HG02571 (cell line): ENCODE data around the gene TBC1D19.
A peak's percentile ranks its signal among the peaks of the same experiment; 100 is the strongest.

Experiments
- ATAC-seq: cut with Tn5 transposase; IDR thresholded peaks from one replicate; pipeline ENCODE4 v1.9.1; 2021; ENCODE audit warnings: mild to moderate bottlenecking, moderate library complexity; ENCODE audit not compliant: unreplicated experiment

The TBC1D19 gene

GRCh38 chr4:26729027-26729426 lies 145.1 kb downstream of the TBC1D19 start:
- ATAC-seq = no peak

GRCh38 chr4:26729547-26729946 lies 145.7 kb downstream of the TBC1D19 start:
- ATAC-seq = no peak

DNA sequence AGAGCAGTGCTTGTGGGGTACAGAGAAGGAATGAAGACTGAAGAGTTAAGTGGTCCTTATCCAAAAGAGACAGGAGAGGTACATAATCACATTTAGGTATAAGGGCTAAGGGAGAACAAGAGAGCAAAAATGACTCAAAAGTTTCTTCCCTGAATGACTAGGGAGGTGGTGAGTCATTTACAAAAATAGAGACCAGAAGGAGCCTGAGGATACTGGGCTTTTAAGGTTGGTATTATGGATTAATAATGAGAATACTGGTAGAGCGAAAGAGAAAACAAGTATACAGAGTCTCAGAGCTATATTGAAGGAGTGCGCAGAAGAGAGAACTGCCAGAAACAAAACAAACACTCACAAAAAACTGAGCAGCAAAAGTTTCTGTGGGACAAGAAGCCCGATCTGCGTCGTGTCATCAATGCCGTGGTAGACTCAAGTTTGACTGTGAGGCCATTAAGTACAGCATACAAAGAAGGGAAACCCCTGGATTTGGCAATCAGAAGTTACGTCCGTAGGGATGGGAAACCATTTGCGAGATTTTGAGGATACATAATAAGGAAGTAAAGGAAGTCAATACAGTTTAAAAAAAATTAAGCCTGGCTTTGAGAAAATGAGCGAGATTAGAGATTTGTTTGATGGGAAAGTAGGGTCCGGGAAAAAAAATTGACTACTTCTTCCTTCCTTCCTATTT lies 147.6 kb downstream of the TBC1D19 start:
- ATAC-seq = peak; percentile 94

DNA sequence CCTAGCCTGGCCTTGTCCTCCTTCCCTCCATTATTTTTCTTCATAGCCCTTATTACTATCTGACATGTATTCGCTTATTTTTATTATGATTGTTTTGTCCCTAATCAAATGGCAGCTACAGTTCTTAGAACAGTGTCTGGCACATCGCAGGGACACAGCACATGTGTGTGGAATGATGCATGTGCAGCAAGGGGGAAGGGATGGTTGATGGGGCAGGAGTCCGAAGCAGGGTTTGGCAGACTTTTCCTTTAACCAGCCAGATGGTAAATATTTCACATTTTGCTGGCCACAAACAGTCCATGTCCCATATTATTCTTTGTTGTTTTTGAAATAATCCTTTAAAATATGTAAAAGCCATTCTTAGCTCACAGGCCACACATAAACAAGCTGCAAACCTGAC lies 148.5 kb downstream of the TBC1D19 start:
- no peak for ATAC-seq

GRCh38 chr4:26736621-26737020 lies 152.7 kb downstream of the TBC1D19 start:
- no peak for ATAC-seq

GRCh38 chr4:26737385-26737784 lies 153.5 kb downstream of the TBC1D19 start:
- ATAC-seq = no peak

DNA sequence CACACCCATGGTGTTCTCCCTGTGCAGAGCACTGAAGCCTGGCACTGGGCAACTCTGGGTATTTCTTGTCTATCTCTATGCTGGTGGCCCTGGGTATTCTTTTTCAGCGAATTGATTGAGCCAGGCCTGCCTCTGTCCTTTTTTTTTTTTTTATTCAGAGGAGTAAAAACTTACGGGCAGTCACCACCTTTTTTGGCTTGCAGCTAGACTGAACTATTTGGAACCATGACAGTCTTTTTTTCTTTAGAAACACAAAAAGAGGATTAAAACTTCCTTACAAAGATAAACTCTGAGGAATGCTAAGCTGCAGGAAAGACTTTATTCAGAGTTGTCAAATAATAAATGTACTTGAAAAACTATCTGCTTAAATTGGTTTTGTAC lies 157.6 kb downstream of the TBC1D19 start:
- no peak for ATAC-seq

DNA sequence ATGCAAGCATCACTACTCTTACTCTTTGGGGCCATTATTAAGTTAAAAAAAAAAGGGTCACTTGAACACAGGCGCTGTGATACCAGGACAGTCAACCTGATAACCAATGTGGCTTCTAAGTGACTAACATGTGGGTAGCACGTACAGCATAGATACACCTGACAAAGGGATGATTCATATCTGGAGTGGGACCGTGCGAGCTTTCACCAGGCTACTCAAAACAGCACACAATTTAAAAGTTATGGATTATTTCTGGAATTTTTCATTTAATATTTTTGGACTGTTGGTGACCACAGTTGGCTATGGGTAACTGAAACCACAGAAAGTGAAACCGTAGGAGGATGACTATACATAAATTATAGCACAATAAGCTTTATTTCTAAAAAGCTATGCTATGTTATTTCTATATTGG lies 162.9 kb downstream of the TBC1D19 start:
- peak; percentile 98 for ATAC-seq

DNA sequence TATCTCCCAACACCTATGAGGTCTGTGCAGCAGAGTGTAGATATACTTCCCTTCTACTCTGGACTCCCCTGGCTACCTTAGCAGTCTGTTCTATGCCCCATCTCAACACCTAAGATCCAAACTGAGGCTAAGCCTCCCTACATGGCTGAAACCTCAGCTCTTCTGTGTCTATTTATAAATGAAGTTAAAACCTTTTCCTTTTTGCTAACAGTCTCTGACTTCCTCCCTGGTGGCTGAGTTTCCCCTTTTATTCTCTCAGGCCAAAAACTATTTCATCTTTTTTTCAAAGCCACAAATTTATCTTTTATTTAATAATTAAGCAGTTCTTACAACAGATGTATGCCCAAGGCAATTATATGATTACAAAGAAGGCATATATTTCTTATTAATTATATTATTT lies 164.9 kb downstream of the TBC1D19 start:
- no peak for ATAC-seq

GRCh38 chr4:26749867-26750266 lies 166.0 kb downstream of the TBC1D19 start:
- no peak for ATAC-seq

- no peak for ATAC-seq
Measured at GRCh38 chr4:26751004-26751403, 167.1 kb downstream of the TBC1D19 start.

DNA sequence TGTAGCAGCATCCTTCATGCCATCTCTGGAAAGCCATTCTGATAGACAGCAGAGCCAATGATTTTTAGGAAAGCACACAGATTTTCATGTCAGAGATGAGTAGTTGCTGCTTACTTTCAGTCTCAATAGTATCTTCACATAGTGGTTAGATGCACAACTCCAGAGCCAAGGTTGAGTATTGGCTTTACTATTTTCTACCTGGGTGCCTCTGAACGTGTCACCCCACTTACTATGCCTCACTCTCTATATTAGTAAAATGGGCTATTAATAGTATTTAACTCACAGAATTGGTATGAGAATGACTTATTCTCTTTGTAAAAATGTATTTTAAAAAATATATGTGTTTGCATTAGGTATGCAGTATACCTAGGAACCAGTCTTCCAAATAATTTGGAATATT lies 168.0 kb downstream of the TBC1D19 start:
- ATAC-seq = peak; percentile 81

DNA sequence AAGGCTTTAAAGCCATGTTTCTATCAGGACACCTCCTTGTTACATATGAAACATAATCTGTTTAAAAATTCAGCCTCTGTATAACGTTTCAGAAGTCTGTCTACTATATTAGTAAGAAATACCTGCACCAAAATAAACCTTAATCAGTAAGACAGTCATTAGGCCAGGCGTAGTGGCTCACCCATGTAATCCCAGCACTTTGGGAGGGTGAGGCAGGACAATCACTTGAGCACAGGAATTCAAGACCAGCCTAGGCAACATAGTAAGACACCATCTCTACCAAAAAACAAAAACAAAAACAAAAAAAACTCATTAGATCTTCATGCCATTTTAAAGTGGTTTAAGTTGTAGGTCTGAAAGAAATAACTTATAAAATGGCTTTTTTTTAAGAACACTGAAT lies 169.3 kb downstream of the TBC1D19 start:
- ATAC-seq = no peak

DNA sequence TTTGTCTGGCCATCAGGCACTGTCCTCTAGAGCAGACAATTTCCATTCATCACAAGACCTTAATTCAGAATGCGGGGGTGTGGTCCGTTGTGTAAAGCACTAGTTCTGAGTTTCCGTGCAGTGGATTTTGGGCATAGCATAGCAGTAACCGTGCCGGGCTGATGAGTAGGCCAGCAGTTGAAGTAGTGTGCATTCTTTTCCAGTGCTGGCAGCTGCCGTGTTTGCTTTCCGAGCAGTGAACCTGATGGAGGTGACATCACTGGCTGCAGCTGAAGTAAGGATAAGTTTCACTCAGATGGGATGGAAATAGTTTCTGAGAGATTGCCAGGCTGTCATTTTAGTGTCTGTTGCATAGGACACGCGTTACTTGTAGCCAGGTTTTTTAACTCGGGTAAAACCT lies 169.7 kb downstream of the TBC1D19 start:
- ATAC-seq = no peak

- ATAC-seq = no peak
Measured at GRCh38 chr4:26757751-26758150, 173.9 kb downstream of the TBC1D19 start.

GRCh38 chr4:26758899-26759298 lies 175.0 kb downstream of the TBC1D19 start:
- ATAC-seq = no peak

DNA sequence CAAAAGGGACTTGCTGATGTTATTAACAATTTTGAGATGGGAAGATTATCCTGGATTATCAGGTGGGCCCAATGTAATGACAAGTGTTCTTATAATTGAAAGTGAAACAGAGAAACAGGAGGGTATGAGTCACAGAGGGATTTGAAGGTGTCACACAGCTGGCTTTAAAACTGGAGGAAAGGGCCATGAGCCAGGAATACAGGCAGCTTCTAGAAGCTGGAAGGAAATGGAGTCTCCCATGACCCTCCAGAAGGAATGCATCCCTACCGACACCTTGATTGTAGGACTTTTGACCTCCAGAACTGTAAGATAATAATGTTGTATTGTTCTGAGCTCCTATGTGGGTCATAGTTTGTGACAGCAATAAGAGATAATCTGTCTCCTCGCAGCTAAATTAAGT lies 178.8 kb downstream of the TBC1D19 start:
- ATAC-seq = no peak

- no peak for ATAC-seq
Measured at GRCh38 chr4:26763063-26763462, 179.2 kb downstream of the TBC1D19 start.

- ATAC-seq = no peak
Measured at GRCh38 chr4:26763648-26764047, 179.8 kb downstream of the TBC1D19 start.

- no peak for ATAC-seq
Measured at GRCh38 chr4:26764231-26764630, 180.3 kb downstream of the TBC1D19 start.

DNA sequence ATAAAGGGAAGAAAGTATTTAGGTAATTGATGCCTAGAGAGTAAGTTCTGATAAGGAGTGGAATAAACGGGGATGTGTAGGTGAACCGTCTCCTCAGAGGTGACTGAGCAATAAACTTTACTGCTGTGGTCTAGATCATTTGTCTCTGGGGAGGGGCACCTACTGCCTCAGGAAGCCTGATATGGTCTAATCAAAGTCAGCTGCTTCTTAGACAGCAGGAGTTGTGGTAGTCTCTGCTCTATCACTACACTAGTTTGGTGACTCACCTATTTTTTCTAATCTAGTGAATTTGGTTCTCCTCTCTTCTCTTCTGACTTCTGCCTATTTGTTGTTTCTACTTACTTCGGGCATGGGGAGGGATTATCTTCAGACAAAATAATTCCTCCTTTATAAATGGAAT lies 181.6 kb downstream of the TBC1D19 start:
- ATAC-seq = no peak

GRCh38 chr4:26766141-26766540 lies 182.3 kb downstream of the TBC1D19 start:
- ATAC-seq = peak; percentile 73
